Measurements from ENCODE around the gene ADGRF5. TPM values are rescaled to one million over a fixed set of nuclear protein-coding genes. Genes with fewer than 3 reads are reported as not detected.

Gene ADGRF5, protein sequence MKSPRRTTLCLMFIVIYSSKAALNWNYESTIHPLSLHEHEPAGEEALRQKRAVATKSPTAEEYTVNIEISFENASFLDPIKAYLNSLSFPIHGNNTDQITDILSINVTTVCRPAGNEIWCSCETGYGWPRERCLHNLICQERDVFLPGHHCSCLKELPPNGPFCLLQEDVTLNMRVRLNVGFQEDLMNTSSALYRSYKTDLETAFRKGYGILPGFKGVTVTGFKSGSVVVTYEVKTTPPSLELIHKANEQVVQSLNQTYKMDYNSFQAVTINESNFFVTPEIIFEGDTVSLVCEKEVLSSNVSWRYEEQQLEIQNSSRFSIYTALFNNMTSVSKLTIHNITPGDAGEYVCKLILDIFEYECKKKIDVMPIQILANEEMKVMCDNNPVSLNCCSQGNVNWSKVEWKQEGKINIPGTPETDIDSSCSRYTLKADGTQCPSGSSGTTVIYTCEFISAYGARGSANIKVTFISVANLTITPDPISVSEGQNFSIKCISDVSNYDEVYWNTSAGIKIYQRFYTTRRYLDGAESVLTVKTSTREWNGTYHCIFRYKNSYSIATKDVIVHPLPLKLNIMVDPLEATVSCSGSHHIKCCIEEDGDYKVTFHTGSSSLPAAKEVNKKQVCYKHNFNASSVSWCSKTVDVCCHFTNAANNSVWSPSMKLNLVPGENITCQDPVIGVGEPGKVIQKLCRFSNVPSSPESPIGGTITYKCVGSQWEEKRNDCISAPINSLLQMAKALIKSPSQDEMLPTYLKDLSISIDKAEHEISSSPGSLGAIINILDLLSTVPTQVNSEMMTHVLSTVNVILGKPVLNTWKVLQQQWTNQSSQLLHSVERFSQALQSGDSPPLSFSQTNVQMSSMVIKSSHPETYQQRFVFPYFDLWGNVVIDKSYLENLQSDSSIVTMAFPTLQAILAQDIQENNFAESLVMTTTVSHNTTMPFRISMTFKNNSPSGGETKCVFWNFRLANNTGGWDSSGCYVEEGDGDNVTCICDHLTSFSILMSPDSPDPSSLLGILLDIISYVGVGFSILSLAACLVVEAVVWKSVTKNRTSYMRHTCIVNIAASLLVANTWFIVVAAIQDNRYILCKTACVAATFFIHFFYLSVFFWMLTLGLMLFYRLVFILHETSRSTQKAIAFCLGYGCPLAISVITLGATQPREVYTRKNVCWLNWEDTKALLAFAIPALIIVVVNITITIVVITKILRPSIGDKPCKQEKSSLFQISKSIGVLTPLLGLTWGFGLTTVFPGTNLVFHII (N-terminal part only)
- total RNA-seq = under 0.01 TPM in 2 replicates

DNA sequence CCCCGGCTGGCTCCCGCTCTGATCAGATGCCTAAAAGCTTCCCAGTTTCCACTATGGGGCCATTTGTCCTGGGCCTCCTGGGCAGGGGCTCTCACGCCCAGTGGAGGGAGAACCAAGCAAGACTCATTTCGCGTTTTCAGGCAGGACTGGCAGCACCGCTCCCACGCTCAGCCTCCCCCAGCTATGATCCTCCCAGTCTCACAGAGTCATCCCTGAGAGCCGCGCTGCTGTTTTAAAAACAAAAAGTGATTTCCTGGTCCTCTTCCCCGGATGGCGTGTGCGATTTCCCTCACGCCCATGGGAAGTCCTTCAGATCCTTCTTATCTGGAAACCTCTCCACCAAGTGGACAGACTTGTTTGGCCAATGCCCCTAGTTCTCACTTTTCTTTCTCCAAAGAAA lies at the start of gene ADGRF5:
ADGRF5 (minus strand) TSS at position 208 of the 400 bp plus-strand sequence. CDS start 15,176 bp downstream, outside the sequence.

Other genes with a start within 250 kb of the ADGRF5 start
- 0.11 and 0.12 TPM in 2 replicates for gene TDRD6, start 234.1 kb downstream of the ADGRF5 start, total RNA-seq
- gene PLA2G7, start 186.6 kb downstream of the ADGRF5 start, total RNA-seq = not detected in 2 replicates
- gene ANKRD66, start 175.0 kb downstream of the ADGRF5 start, total RNA-seq = not detected in 2 replicates
- gene MEP1A, start 128.5 kb downstream of the ADGRF5 start, total RNA-seq = not detected in 2 replicates
- not detected in 2 replicates for gene ADGRF1, start 120.4 kb upstream of the ADGRF5 start, total RNA-seq

All from uterine smooth muscle cell (primary cell).